IPS-NIHi11 (cell line): ENCODE data around the gene TNFRSF8.
"Not testable (repeated sequence)": the region's sequence is repeated elsewhere in the genome, so short reads cannot be mapped to it uniquely, and the experiment has no call there.

ENCODE experiments used
- DNase-seq: peaks from one replicate; pipeline ENCODE4 v3.0.0; 2012; ENCODE audit warnings: mixed read lengths, low spot score

TNFRSF8 gene

GRCh38 chr1:12063141-12064072 lies at the start of gene TNFRSF8:
TSS of gene TNFRSF8 (plus strand) at chr1:12063303. CDS start at chr1:12063599, 296 bp downstream.
- DNase-seq: peak; percentile 60

GRCh38 chr1:12014141-12014991 lies 48.7 kb upstream of the TNFRSF8 start:
- DNase-seq: peak; percentile 66

GRCh38 chr1:12015001-12015491 lies 48.1 kb upstream of the TNFRSF8 start:
- no peak for DNase-seq

GRCh38 chr1:12015499-12015898 lies 47.6 kb upstream of the TNFRSF8 start:
- DNase-seq: no peak

- no peak for DNase-seq
Measured at GRCh38 chr1:12016182-12016581, 46.9 kb upstream of the TNFRSF8 start.

- no peak for DNase-seq
Measured at GRCh38 chr1:12019858-12020509, 43.1 kb upstream of the TNFRSF8 start.

- DNase-seq: no peak
Measured at GRCh38 chr1:12021616-12022015, 41.5 kb upstream of the TNFRSF8 start.

- no peak for DNase-seq
Measured at GRCh38 chr1:12022036-12022435, 41.1 kb upstream of the TNFRSF8 start.

GRCh38 chr1:12026586-12026985 lies 36.5 kb upstream of the TNFRSF8 start:
- DNase-seq: no peak

- no peak for DNase-seq
Measured at GRCh38 chr1:12028248-12028647, 34.9 kb upstream of the TNFRSF8 start.

GRCh38 chr1:12028957-12029511 lies 34.1 kb upstream of the TNFRSF8 start:
- no peak for DNase-seq

GRCh38 chr1:12029720-12030339 lies 33.3 kb upstream of the TNFRSF8 start:
- DNase-seq: no peak

GRCh38 chr1:12031039-12031980 lies 31.8 kb upstream of the TNFRSF8 start:
- DNase-seq: peak; percentile 76

GRCh38 chr1:12032161-12032621 lies 30.9 kb upstream of the TNFRSF8 start:
- DNase-seq: no peak

- not testable (repeated sequence) for DNase-seq
Measured at GRCh38 chr1:12033441-12033840, 29.7 kb upstream of the TNFRSF8 start.

- DNase-seq: no peak
Measured at GRCh38 chr1:12034381-12034801, 28.7 kb upstream of the TNFRSF8 start.

- no peak for DNase-seq
Measured at GRCh38 chr1:12035312-12035711, 27.8 kb upstream of the TNFRSF8 start.

GRCh38 chr1:12037486-12038355 lies 25.4 kb upstream of the TNFRSF8 start:
- no peak for DNase-seq
